ENCODE measurements around the gene MOCS3. TPM values are rescaled to one million over a fixed set of nuclear protein-coding genes. Genes with fewer than 3 reads are reported as not detected.

MOCS3 gene
- polyA plus RNA-seq, 3 donors: 0.48 to 1.9 (median 1.9) TPM

DNA sequence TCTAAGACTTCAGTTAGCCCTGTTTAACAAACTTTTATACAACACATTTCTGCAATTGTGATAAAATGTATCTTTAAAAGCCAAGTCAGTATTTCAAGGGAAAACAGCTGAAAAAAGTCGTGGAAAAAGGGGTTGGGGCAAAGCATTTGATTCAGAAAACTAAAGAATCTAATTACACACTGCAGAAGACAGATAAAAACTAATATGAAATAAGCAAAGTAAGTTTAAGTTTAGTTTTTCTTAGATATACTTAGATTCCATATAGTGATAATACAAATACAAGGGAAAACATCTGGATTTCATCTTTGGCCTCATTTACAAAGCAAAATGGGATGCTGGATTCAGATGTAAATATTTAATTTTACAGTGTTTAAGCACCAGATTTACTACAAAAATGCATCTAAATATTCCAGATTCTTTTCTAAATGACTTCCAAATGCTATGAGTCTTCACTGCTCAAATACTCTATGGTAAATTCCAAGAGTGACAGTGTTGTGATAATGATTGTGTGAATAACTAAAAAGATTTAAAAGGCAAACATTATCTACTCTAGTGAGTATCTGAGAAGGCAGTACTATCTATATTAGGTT lies 25.8 kb upstream of the MOCS3 start:
- no CpG with 5 or more reads among the region's 1 CpG for WGBS (ENCODE audit: insufficient coverage)
- Histone ChIP-seq H3K27ac (ENCODE audit: low read depth in 1 of 2, low read length in 2 of 2) (no peak overlapping the region), H3K9ac (ENCODE audit: insufficient read depth, low read length, poor library complexity, severe bottlenecking) (no peak overlapping the region), H3K4me3 (replicated peaks in 1 of 3; ENCODE audit: low read depth in 2 of 3, low read length in 3 of 3) (no peak overlapping the region), H3K4me2 (replicated peaks; ENCODE audit: extremely low read depth, low read length, poor library complexity, severe bottlenecking) (no peak overlapping the region), H3K4me1 (ENCODE audit: control insufficient read depth in 1 of 2, insufficient read depth in 2 of 2, low read length in 2 of 2) (peaks cover 23 to 30% of the 10 kb centered on the region in 2 donors), H3K79me2 (ENCODE audit: insufficient read depth, low read length) (peaks cover 28% of the 10 kb centered on the region), H3K27me3 (ENCODE audit: control insufficient read depth in 2 of 2, insufficient read depth in 2 of 2, low read length in 2 of 2) (no peaks in the 10 kb centered on the region), H3K9me3 (replicated peaks in 1 of 2; ENCODE audit: control insufficient read depth in 1 of 2, insufficient read depth in 1 of 2, low read length in 2 of 2) (no peaks in the 10 kb centered on the region), H4K20me1 (ENCODE audit: insufficient read depth, low read length) (peaks cover 21% of the 10 kb centered on the region), H3K36me3 (replicated peaks in 1 of 2; ENCODE audit: control insufficient read depth in 1 of 2, insufficient read depth in 2 of 2, low read length in 2 of 2) (peaks cover 40 to 59% of the 10 kb centered on the region in 2 donors), H2AFZ (ENCODE audit: insufficient read depth, low read depth, low read length, poor library complexity, severe bottlenecking) (no peak overlapping the region)
- Mint-ChIP-seq H3K36me3 (peaks cover 36 to 51% of the 10 kb centered on the region in 2 donors), H3K27ac (no peak overlapping the region), H3K27me3 (ENCODE audit: low read depth in 3 of 3) (no peaks in the 10 kb centered on the region), H3K4me1 (peaks cover 29% of the 10 kb centered on the region), H3K9me3 (no peaks in the 10 kb centered on the region), H3K4me3 (no peak overlapping the region)
- DNase-seq: no peak
- intact Hi-C loops (cut with micrococcal nuclease): loop anchor here in 1 of 2 donors (10.0 kb wide), 1 partner anchor 138 kb away; the partner anchor contains the start of gene BCAS4
- TF ChIP-seq, protein P1, sequence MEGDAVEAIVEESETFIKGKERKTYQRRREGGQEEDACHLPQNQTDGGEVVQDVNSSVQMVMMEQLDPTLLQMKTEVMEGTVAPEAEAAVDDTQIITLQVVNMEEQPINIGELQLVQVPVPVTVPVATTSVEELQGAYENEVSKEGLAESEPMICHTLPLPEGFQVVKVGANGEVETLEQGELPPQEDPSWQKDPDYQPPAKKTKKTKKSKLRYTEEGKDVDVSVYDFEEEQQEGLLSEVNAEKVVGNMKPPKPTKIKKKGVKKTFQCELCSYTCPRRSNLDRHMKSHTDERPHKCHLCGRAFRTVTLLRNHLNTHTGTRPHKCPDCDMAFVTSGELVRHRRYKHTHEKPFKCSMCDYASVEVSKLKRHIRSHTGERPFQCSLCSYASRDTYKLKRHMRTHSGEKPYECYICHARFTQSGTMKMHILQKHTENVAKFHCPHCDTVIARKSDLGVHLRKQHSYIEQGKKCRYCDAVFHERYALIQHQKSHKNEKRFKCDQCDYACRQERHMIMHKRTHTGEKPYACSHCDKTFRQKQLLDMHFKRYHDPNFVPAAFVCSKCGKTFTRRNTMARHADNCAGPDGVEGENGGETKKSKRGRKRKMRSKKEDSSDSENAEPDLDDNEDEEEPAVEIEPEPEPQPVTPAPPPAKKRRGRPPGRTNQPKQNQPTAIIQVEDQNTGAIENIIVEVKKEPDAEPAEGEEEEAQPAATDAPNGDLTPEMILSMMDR (IDR thresholded peaks at IDR 0.05): no peak

GRCh38 chr20:50933589-50933988 lies 25.0 kb upstream of the MOCS3 start:
- TF ChIP-seq, protein P1 (IDR thresholded peaks at IDR 0.05): no peak
- WGBS (ENCODE audit: insufficient coverage): 100% methylated on average over 1 of the region's 1 CpG
- Mint-ChIP-seq H3K4me1 (peaks cover 23% of the 10 kb centered on the region), H3K36me3 (peaks cover 34 to 55% of the 10 kb centered on the region in 2 donors), H3K9me3 (no peaks in the 10 kb centered on the region), H3K27ac (no peak overlapping the region), H3K4me3 (no peak overlapping the region), H3K27me3 (ENCODE audit: low read depth in 3 of 3) (no peaks in the 10 kb centered on the region)
- intact Hi-C loops (cut with micrococcal nuclease): loop anchor here in 1 of 2 donors (10.0 kb wide), 1 partner anchor 139 kb away; the partner anchor contains the start of gene BCAS4
- Histone ChIP-seq H3K27me3 (ENCODE audit: control insufficient read depth in 2 of 2, insufficient read depth in 2 of 2, low read length in 2 of 2) (no peaks in the 10 kb centered on the region), H3K9ac (ENCODE audit: insufficient read depth, low read length, poor library complexity, severe bottlenecking) (no peak overlapping the region), H3K27ac (ENCODE audit: low read depth in 1 of 2, low read length in 2 of 2) (no peak overlapping the region), H3K4me3 (replicated peaks in 1 of 3; ENCODE audit: low read depth in 2 of 3, low read length in 3 of 3) (no peak overlapping the region), H2AFZ (ENCODE audit: insufficient read depth, low read depth, low read length, poor library complexity, severe bottlenecking) (no peak overlapping the region), H3K4me2 (replicated peaks; ENCODE audit: extremely low read depth, low read length, poor library complexity, severe bottlenecking) (no peak overlapping the region), H4K20me1 (ENCODE audit: insufficient read depth, low read length) (peaks cover 13% of the 10 kb centered on the region), H3K36me3 (replicated peaks in 1 of 2; ENCODE audit: control insufficient read depth in 1 of 2, insufficient read depth in 2 of 2, low read length in 2 of 2) (peaks cover 44 to 57% of the 10 kb centered on the region in 2 donors), H3K79me2 (ENCODE audit: insufficient read depth, low read length) (peaks cover 20% of the 10 kb centered on the region), H3K4me1 (ENCODE audit: control insufficient read depth in 1 of 2, insufficient read depth in 2 of 2, low read length in 2 of 2) (peaks cover 20 to 23% of the 10 kb centered on the region in 2 donors), H3K9me3 (replicated peaks in 1 of 2; ENCODE audit: control insufficient read depth in 1 of 2, insufficient read depth in 1 of 2, low read length in 2 of 2) (no peaks in the 10 kb centered on the region)
- DNase-seq: no peak
